Measurements from ENCODE around the gene TNFAIP3.
A peak's percentile ranks its signal among the peaks of the same experiment; 100 is the strongest.
"Not testable (repeated sequence)": the region's sequence is repeated elsewhere in the genome, so short reads cannot be mapped to it uniquely, and the experiment has no call there.

TNFAIP3 gene

DNA sequence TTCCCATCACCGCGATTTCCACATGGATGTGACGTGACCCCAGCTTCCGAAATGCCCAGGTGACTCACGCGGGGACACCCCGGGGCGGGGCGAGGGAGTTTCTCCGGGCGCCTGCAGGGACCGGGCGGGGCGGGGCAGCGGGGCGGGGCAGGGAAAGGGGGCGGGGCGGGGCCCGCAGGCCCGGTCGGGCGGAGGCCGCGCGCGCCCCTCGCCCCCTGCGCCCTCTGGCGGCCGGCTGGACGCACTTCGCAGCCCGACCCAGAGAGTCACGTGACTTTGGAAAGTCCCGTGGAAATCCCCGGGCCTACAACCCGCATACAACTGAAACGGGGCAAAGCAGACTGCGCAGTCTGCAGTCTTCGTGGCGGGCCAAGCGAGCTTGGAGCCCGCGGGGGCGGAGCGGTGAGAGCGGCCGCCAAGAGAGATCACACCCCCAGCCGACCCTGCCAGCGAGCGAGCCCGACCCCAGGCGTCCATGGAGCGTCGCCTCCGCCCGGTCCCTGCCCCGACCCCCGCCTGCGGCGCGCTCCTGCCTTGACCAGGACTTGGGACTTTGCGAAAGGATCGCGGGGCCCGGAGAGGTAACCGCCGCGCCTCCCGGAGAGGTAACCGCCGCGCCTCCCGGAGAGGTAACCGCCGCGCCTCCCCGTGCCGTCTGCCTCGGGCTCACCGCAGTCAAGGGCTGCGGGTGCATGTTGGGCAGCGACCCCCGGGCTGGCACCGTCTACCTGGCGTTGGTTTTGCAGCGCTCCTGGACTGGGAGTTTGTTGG, at the start of gene TNFAIP3:
Gene TNFAIP3, plus strand, starts transcription at position 346 of the 771 bp plus-strand sequence. CDS start 3,969 bp downstream, outside the sequence.
- peak; percentile 95 for DNase-seq

DNA sequence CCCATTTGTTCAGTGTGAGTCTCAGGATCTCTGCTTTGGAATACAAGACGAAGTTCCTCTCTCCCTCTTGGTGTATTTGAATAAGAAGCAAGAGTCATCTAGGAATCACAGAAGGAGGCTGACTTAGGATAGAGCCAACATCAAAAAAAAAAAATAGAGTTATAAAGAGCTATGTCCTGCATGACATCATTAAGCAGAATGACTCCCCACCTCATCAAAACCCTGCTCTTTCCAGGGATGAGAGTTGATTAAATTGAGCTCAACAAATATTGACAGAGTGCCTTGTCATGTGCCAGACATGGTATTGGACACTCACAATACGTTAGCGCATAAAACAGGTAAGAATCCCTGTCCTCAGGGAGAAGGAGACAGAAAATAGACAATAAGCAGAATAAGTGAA, 48.6 kb upstream of the TNFAIP3 start:
- no peak for DNase-seq

DNA sequence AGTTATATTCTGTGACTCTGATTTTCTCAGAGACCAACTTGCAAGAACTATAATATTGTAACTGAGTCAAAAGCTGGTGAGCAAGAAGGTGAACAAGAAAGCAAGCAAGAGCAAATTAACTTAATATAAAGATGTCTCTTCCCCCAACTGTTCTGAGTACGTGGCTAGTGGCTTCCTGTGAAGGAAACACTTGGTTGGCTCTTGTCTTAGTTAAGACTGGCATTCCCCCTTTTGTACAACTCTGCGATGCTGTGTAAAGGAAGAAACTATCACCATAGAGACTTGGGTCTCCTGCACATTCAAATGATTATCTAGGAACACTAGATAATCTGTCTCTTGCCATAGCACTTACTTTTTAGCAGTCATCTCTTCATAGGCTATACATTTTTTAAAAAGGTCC, 47.3 kb upstream of the TNFAIP3 start:
- DNase-seq = no peak

- DNase-seq = no peak
Observed at GRCh38 chr6:137820425-137820824, 46.6 kb upstream of the TNFAIP3 start.

GRCh38 chr6:137820952-137821351, 46.1 kb upstream of the TNFAIP3 start:
- no peak for DNase-seq

- no peak for DNase-seq
Observed at GRCh38 chr6:137821491-137821890, 45.6 kb upstream of the TNFAIP3 start.

- peak; percentile 71 for DNase-seq
Observed at GRCh38 chr6:137823826-137824555, 43.1 kb upstream of the TNFAIP3 start.

DNA sequence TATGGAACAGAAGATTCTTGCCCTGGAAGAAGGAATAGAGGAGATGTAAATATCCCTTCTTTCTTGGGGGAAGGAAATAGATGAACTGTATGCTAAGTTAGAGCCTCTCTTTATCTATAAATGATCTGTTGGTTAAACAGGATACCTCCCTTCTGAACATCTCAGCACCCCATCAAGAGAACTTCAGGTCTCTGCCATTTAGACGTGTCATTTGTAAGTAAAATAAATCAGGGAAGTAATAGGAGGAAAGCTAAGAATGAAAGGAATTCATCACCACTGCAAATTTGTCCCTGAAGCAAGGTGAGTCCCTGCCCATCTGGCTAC, 42.5 kb upstream of the TNFAIP3 start:
- no peak for DNase-seq

GRCh38 chr6:137824896-137825295, 42.2 kb upstream of the TNFAIP3 start:
- DNase-seq = no peak

- DNase-seq = no peak
Observed at GRCh38 chr6:137827411-137827940, 39.6 kb upstream of the TNFAIP3 start.

DNA sequence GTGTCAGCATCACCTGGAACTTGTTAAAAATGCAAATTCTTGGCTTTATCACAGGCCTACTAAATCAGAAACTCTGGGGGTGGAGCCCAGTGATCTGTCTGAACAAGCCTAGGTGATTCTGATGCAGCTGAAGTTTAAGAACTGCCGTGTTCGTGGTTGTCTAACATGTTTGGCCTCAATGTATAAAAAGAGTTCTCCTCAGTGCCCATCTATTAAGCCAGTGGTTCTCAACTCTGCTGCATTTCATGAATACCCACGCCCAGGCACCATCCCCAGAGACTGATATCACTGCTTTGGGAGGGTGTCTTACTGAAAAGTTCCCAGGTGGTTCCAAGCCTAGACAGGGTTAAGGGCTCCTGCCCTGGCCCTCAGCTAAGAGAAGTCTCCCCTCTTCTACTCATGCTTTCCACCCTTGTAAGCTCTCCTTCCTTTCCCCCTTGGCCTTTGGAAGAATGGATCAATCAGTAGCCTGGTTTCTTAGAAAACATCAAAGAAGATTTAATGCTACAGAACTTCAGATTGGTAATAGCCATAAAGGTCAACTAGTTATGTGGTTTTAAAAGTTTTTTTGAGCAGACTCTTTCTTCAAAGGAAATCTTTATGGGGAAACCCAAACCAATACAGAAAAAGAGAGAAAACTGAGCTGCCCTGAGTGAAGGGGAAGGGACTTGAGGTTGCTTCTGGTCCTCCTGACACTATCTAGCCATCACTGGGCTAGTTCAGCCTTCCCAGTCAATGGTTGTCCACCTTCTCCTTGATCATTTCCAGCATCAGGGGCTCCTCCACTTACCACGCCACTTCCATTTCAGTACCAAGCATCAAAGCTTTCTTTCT, 38.9 kb upstream of the TNFAIP3 start:
- DNase-seq = no peak

- no peak for DNase-seq
Observed at GRCh38 chr6:137829641-137830083, 37.4 kb upstream of the TNFAIP3 start.

GRCh38 chr6:137830511-137830911, 36.5 kb upstream of the TNFAIP3 start:
- DNase-seq = no peak

- no peak for DNase-seq
Observed at GRCh38 chr6:137832110-137832509, 34.9 kb upstream of the TNFAIP3 start.

DNA sequence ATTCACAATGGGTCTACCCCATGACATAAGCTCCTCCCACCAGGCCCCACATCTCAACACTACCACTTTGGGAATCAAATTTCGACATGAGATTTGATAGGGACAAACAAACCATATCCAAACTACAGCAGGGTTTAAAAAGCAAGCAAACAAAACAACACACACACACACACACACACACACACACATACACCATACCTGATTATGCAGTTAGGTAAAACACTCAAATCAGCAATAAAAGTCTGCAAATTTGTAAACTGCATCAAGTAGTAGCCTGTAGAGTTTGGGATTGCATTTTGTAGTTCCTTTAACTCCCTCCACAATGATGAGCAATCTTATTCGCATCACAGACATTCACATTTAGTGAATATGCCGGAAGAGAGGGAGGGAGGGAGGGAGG, 32.6 kb upstream of the TNFAIP3 start:
- no peak for DNase-seq

DNA sequence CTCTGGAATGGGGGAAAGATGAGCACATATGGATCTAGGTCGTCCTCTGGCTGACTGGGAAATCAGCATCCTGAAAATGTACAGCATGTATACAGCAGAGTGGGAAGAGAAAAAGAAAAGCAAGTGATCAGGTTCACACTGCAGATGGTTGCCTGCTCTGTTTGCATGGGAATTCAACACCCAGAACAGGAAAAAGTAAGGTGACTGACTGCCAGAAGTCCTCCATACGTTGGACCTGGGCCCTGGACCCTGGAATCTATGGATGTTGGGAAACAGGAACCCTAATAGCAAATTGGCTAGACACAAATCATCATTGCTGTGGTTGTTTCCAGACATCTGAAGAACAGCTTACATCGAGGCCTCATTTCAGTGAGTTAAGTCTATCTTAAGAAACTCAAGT, 30.3 kb upstream of the TNFAIP3 start:
- DNase-seq = no peak

DNA sequence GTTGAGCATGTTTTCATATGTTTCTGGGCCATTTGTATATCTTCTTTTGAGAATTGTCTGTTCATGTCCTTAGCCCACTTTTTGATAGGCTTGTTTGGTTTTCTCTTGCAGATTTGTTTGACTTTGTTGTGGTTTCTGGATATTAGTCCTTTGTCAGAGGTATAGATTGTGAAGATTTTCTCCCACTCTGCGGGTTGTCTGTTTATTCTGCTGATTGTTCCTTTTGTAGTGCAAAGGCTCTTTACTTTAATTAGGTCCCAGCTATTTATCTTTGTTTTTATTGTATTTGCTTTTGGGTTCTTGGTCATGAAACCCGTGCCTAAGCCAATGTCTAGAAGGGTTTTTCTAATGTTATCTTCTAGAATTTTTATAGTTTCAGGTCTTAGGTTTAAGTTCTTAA, 29.0 kb upstream of the TNFAIP3 start:
- DNase-seq = not testable (repeated sequence)

- DNase-seq = not testable (repeated sequence)
Observed at GRCh38 chr6:137838597-137838996, 28.5 kb upstream of the TNFAIP3 start.

GRCh38 chr6:137839076-137839475, 28.0 kb upstream of the TNFAIP3 start:
- DNase-seq = no peak

GRCh38 chr6:137840252-137840651, 26.8 kb upstream of the TNFAIP3 start:
- DNase-seq = no peak

DNA sequence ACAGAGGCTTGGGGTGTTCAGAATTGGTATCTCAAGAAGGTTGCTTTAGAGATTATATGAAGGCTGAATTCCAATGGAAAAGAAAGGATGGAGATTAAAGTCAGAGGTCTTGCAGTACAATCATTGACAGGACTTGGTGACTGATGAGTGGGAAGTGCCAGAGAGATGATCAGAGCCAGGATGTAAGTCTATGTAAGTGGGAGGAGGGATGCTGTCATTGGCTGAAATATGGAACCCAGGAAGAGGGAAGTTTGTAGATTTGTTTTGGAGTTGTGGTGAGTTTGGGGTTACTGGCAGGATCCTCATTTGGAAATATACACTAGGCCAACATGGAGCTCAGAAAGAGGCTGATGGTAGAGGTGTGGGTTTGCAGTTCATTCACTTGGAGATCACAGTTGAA, 23.8 kb upstream of the TNFAIP3 start:
- no peak for DNase-seq

DNA sequence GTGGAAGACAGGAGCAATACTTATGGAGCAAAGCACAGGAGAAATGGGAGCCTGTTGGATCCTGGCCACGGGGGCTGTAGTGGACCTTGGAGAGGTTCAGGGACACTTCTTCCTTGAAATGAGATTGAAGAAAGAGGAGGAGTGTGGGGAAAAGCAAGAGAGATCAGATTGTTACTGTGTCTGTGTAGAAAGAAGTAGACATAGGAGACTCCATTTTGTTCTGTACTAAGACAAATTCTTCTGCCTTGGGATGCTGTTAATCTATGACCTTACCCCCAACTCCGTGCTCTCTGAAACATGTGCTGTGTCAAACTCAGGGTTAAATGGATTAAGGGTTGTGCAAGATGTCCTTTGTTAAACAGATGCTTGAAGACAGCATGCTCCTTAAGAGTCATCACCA, 22.7 kb upstream of the TNFAIP3 start:
- DNase-seq = not testable (repeated sequence)

GRCh38 chr6:137844773-137845172, 22.3 kb upstream of the TNFAIP3 start:
- DNase-seq = not testable (repeated sequence)

Measured in activated CD8-positive, alpha-beta memory T cell treated with anti-CD3 and anti-CD28 coated beads, Interleukin-2, amount 50 U/mL, for 4 hours (primary cell).